Adrenal gland (tissue), 5 donors: ENCODE results near the gene TMIGD1.

Experiments used
- POLR2A ChIP-seq, 2 donors: fragments of 450-650 bp; IDR thresholded peaks; one replicate each; pipeline ENCODE4 v1.6.1; 2017; ENCODE audit warnings: antibody characterized with exemption in 2 of 2, mild to moderate bottlenecking in 2 of 2, moderate library complexity in 1 of 2
- TF ChIP-seq, protein P1 (sequence below), 6 experiments: fragments of 450-650 bp in 4 of 6; fragments of 200-600 bp in 2 of 6; sonication (generic) in 1 of 6; IDR thresholded peaks; 1 replicate in 5 of 6; 2 replicates in 1 of 6; pipeline versions ENCODE4 v1.5.1 to v1.8.0; 2016 to 2021; ENCODE audit warnings: antibody characterized with exemption in 6 of 6, mild to moderate bottlenecking in 2 of 6, moderate library complexity in 1 of 6
- donor health status: DM: no; HTN: no; CAD: no.

- TF ChIP-seq, protein P1, sequence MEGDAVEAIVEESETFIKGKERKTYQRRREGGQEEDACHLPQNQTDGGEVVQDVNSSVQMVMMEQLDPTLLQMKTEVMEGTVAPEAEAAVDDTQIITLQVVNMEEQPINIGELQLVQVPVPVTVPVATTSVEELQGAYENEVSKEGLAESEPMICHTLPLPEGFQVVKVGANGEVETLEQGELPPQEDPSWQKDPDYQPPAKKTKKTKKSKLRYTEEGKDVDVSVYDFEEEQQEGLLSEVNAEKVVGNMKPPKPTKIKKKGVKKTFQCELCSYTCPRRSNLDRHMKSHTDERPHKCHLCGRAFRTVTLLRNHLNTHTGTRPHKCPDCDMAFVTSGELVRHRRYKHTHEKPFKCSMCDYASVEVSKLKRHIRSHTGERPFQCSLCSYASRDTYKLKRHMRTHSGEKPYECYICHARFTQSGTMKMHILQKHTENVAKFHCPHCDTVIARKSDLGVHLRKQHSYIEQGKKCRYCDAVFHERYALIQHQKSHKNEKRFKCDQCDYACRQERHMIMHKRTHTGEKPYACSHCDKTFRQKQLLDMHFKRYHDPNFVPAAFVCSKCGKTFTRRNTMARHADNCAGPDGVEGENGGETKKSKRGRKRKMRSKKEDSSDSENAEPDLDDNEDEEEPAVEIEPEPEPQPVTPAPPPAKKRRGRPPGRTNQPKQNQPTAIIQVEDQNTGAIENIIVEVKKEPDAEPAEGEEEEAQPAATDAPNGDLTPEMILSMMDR (IDR thresholded peaks at IDR 0.05): no peak
- no peak for TF ChIP-seq POLR2A (IDR thresholded peaks at IDR 0.05)
These were observed 42.9 kb downstream of the TMIGD1 start for GRCh38 chr17:30290696-30291542.
